Measurements from ENCODE around the gene DYRK1A.

Gene DYRK1A

DNA sequence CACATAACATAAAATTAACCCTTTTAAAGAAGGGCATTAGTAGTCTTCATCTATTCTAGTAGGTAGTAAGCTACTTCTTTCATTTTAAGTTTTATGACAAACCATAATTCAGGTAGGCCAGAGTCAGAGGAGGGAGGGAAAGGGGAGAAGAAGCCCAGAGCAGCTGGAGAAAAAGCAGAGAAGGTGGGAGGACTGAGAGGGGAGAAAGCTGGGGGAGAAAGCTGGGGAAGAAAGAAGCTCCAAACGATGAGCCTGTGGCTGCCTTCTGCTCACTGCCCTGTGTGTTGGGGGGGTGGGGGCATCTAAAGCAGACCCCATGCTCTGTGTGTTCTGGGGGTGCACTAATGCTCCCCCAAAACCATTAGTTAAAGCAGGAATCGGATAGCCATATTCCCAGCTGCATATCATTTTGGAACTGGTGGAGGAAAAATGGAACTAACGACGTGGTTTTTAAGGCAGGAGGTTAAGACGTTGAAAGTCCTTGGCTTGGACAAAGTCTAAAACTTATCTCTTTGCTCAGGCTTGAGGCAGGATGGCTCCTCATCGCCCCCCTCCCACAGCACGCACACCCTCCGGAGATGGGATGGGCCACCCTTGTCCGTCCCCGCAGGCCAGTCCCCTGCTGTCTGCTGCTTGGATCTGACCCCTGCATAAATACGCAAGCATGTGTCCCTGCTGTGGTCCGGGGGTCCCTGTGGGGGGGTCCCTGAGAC is 184.2 kb downstream of the DYRK1A start:
- DNase-seq (ENCODE audit: low read depth), result no peak

- DNase-seq (ENCODE audit: low read depth), result no peak
These were observed 184.9 kb downstream of the DYRK1A start for GRCh38 chr21:37551331-37551992.

DNA sequence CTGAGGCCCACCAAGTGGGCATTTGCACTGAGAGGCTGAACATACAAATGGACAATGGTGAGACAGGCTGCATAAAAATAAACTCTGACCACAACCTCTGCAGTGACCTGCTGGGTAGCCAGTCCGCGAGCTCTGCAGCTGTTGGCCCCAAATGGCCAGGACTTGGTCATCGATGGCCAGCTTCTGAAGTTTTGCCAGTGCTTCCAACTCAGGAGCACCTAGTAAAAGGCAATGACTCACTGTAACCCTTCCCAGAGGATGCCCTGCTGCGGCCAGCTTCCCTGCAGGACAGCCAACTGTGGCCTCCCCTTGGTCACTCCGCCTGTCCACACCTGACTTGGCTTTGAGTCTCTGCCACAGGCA is 185.4 kb downstream of the DYRK1A start:
- no peak for DNase-seq (ENCODE audit: low read depth)

- DNase-seq (ENCODE audit: low read depth), result no peak
These were observed 186.0 kb downstream of the DYRK1A start for GRCh38 chr21:37552496-37553029.

- no peak for DNase-seq (ENCODE audit: low read depth)
These were observed 186.5 kb downstream of the DYRK1A start for GRCh38 chr21:37553078-37553481.

- no peak for DNase-seq (ENCODE audit: low read depth)
These were observed 188.2 kb downstream of the DYRK1A start for GRCh38 chr21:37554661-37555379.

GRCh38 chr21:37555672-37556261 is 189.2 kb downstream of the DYRK1A start:
- DNase-seq (ENCODE audit: low read depth), result no peak

GRCh38 chr21:37557261-37557950 is 190.8 kb downstream of the DYRK1A start:
- DNase-seq (ENCODE audit: low read depth), result no peak

DNA sequence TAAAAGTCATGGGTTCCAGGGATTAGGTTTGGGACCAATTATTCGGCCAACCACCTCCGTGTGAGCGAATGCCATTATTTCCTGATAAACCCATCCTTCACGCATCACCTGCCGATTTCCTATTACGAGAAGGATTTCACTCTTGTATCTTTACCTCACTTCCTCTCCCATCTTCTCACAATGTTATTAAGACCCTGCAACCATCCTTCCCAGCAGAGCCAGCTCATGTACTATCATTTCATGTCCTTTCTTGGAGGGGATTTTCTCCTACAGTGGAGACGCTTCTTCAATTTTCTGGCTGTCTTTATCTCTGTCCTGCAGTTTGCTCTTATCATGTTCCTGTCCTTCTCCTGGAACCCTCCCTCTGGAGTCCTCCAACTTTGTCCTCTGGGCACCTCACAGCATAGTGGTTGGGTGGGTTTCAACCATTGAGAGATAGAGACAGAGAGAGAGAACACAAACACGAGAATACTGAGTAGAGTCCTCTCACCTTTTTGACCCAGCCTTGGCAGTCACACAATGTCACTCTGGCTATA is 192.2 kb downstream of the DYRK1A start:
- DNase-seq (ENCODE audit: low read depth), result no peak

GRCh38 chr21:37560385-37560784 is 193.8 kb downstream of the DYRK1A start:
- DNase-seq (ENCODE audit: low read depth), result no peak

- no peak for DNase-seq (ENCODE audit: low read depth)
These were observed 194.9 kb downstream of the DYRK1A start for GRCh38 chr21:37561506-37561905.

DNA sequence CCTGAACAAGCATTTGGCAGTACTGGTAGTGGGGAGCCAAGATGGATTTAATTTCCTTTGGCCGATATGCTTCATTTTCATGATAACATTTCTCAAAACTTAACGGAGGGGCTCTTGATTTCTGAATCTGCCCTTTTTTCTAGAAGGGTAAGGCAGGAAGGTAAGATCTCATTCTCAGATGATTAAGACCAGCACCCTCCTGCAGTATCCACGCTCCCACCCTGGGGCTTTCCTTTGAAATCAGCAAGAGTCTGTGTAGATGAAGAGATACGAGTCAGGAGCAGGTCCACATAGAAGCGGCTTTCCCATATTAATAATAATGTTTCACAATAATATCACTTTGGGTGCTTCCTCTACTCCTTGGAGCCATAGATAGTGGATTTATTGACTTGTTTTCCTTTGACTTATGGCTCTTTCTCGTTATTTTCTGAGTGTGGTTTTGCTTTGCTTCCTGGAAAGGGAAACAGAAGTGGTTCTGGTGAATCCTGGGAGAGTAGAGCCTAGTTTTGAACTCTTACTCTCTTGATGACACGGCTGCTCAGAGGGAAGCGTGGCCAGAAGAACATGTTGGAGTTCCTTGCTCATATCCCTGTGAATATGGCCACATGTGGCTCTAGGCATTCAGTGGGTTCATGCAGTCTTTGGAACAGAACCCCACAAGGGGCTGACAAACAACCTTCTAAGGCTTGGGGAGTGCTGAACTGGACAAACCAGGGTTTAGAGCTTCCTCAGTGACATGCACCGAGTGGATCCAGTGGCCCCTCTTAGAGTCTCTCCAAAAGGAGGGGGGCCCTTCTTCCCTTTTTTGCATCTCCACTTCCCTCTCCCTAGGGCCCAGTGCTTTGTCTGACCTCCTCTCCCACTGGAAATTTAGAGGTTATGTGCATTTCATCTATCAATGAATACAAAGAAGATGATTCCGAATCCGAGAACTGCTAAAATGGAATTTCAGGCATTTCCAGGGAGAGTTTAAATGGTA is 195.7 kb downstream of the DYRK1A start:
- no peak for DNase-seq (ENCODE audit: low read depth)

GRCh38 chr21:37562920-37563640 is 196.5 kb downstream of the DYRK1A start:
- no peak for DNase-seq (ENCODE audit: low read depth)

GRCh38 chr21:37563641-37564340 is 197.2 kb downstream of the DYRK1A start:
- peak; percentile 90 for DNase-seq (ENCODE audit: low read depth)

DNA sequence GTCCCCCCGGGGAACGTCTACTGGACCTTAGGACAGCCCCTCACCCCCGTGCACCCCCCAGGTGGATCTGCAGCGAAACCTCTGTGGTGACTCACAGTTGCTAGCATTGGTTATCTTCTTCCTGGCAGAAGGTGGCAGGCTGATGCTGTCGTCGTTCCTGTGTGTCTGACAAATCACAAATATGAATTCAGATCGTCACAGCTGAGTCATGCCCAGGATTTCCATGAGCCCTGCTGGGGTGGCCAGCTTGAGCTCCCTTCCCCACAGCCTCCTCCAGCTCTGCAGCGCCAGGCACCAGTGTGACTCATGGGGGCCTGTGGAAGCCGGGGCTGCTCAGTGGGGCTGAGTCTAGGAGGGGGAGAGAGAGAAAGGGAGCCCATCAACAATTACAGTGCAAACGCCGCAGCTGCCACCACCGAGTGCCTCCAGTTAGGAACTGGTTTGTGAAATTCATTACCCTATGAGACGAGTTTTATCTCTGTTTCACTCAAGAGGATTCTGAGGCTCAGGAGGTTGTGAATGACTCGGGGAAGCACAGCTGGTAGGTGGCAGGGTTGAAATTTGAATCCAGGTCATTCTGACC is 197.9 kb downstream of the DYRK1A start:
- peak; percentile 81 for DNase-seq (ENCODE audit: low read depth)

GRCh38 chr21:37564924-37565529 is 198.5 kb downstream of the DYRK1A start:
- no peak for DNase-seq (ENCODE audit: low read depth)

DNA sequence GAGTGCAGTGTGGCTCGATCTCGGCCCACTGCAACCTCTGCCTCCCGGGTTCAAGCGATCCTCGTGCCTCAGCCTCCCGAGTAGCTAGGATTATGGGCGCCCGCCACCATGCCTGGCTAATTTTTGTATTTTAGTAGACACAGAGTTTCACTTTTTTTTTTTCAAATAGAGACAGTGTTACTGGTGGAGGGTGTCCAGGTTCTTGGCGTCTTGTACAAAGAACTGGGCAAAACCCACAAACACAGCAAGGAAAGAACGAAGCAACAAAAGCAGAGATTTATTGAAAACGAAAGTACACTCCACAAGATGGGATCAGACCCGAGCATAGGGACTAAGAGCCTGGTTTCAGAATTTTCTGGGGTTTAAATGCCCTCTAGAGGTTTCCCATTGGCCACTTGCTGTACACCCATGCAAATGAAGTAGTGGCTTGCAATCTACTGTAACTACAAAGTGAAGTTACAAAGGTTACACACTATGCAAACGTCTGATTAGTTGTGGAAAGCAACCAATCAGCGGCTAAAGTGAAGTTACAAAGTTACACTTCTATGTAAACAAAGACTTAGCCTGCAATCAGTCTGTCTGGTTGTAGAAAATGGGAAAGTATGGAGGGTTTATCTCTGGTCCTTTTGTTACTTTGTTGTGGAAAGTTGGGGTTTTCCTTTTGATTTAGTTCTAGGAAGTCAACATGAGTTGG is 199.1 kb downstream of the DYRK1A start:
- DNase-seq (ENCODE audit: low read depth), result no peak
